H9 (cell line): ENCODE measurements around the gene NDE1. TPM values are rescaled to one million over a fixed set of nuclear protein-coding genes. Genes with fewer than 3 reads are reported as not detected.
"Not testable (repeated sequence)": the region's sequence is repeated elsewhere in the genome, so short reads cannot be mapped to it uniquely, and the experiment has no call there.

Experiments
- DNase-seq: peaks from one replicate; pipeline ENCODE4 v3.0.0-alpha.2; 2017
- H2AFZ ChIP-seq: one replicate; pipeline ENCODE4 v1.6.1; 2013; ENCODE audit warnings: mild to moderate bottlenecking, low read length, control low read depth, moderate library complexity
- H2AK5ac ChIP-seq: 2 replicates; pipeline ENCODE4 v1.6.1; 2013; ENCODE audit warnings: low read length, control low read depth, mixed read lengths; ENCODE audit not compliant: insufficient read length
- H2BK120ac ChIP-seq: one replicate; pipeline ENCODE4 v1.6.1; 2013; ENCODE audit warnings: low read depth, mild to moderate bottlenecking, low read length, control low read depth, inconsistent platforms; ENCODE audit not compliant: poor library complexity, severe bottlenecking
- H2BK12ac ChIP-seq: 2 replicates; pipeline ENCODE4 v1.6.1; 2013; ENCODE audit warnings: low read length, control low read depth, mixed read lengths, low read depth; ENCODE audit not compliant: insufficient read length
- H2BK15ac ChIP-seq: 2 replicates; pipeline ENCODE4 v1.6.1; 2013; ENCODE audit warnings: low read depth, low read length, control low read depth
- H2BK20ac ChIP-seq: one replicate; pipeline ENCODE4 v1.6.1; 2013; ENCODE audit warnings: low read depth, mild to moderate bottlenecking, low read length, control low read depth, inconsistent platforms; ENCODE audit not compliant: poor library complexity, severe bottlenecking
- H2BK5ac ChIP-seq: 2 replicates; pipeline ENCODE4 v1.6.1; 2013; ENCODE audit warnings: low read length, control low read depth, mixed read lengths; ENCODE audit not compliant: insufficient read length
- H3K14ac ChIP-seq: 2 replicates; pipeline ENCODE4 v1.6.1; 2013; ENCODE audit warnings: low read length, control low read depth; ENCODE audit not compliant: insufficient read depth
- H3K18ac ChIP-seq: 2 replicates; pipeline ENCODE4 v1.6.1; 2013; ENCODE audit warnings: low read depth, mild to moderate bottlenecking, mixed read lengths, low read length, control low read depth; ENCODE audit not compliant: insufficient read length
- H3K23ac ChIP-seq: 2 replicates; pipeline ENCODE4 v1.6.1; 2013; ENCODE audit warnings: low read length, control low read depth, mixed read lengths, low read depth; ENCODE audit not compliant: insufficient read length
- H3K23me2 ChIP-seq: 2 replicates; pipeline ENCODE4 v1.6.1; 2013; ENCODE audit warnings: low read depth, mild to moderate bottlenecking, mixed read lengths, low read length, control low read depth; ENCODE audit not compliant: insufficient read length, poor library complexity, severe bottlenecking
- H3K27ac ChIP-seq: 2 replicates; pipeline ENCODE4 v1.5.1; 2013; ENCODE audit warnings: low read length, control low read depth, mixed read lengths, low read depth; ENCODE audit not compliant: insufficient read length
- H3K27me3 ChIP-seq: 2 replicates; pipeline ENCODE4 v1.6.1; 2013; ENCODE audit warnings: low read length, control low read depth, inconsistent platforms; ENCODE audit not compliant: insufficient read depth
- H3K4ac ChIP-seq: 2 replicates; pipeline ENCODE4 v1.6.1; 2013; ENCODE audit warnings: low read depth, mild to moderate bottlenecking, control low read depth, inconsistent platforms, low read length, moderate library complexity
- H3K4me1 ChIP-seq: 2 replicates; pipeline ENCODE4 v1.6.1; 2013; ENCODE audit warnings: low read length, control low read depth, inconsistent platforms; ENCODE audit not compliant: insufficient read depth
- H3K4me2 ChIP-seq: 2 replicates; pipeline ENCODE4 v1.6.1; 2013; ENCODE audit warnings: low read length, control low read depth, mixed read lengths; ENCODE audit not compliant: insufficient read length, insufficient read depth
- H3K56ac ChIP-seq: 2 replicates; pipeline ENCODE4 v1.6.1; 2013; ENCODE audit warnings: low read depth, mild to moderate bottlenecking, mixed read lengths, low read length, control low read depth; ENCODE audit not compliant: insufficient read length
- H3K79me1 ChIP-seq: 2 replicates; pipeline ENCODE4 v1.6.1; 2013; ENCODE audit warnings: low read depth, mild to moderate bottlenecking, moderate library complexity, low read length, control low read depth, inconsistent platforms; ENCODE audit not compliant: insufficient read depth, poor library complexity, severe bottlenecking
- H3K79me2 ChIP-seq: 2 replicates; pipeline ENCODE4 v1.6.1; 2013; ENCODE audit warnings: low read length, control low read depth, inconsistent platforms; ENCODE audit not compliant: insufficient read depth
- H3K9ac ChIP-seq: 2 replicates; pipeline ENCODE4 v1.6.1; 2013; ENCODE audit warnings: low read length, control low read depth, mixed read lengths; ENCODE audit not compliant: insufficient read length; ENCODE audit errors: extremely low read depth
- H3K9me3 ChIP-seq: one replicate; pipeline ENCODE4 v1.6.1; 2013; ENCODE audit warnings: low read depth, low read length, inconsistent platforms; ENCODE audit not compliant: control insufficient read depth
- H3T11ph ChIP-seq: one replicate; pipeline ENCODE4 v1.6.1; 2013; ENCODE audit warnings: mild to moderate bottlenecking, low read length, control low read depth, inconsistent platforms
- H4K20me1 ChIP-seq: one replicate; pipeline ENCODE4 v1.6.1; 2013; ENCODE audit not compliant: control insufficient read depth, insufficient read length, insufficient read depth
- H4K5ac ChIP-seq: 2 replicates; pipeline ENCODE4 v1.6.1; 2013; ENCODE audit warnings: low read depth, mild to moderate bottlenecking, mixed read lengths, low read length, control low read depth; ENCODE audit not compliant: insufficient read length
- H4K8ac ChIP-seq: replicated peaks from 2 replicates; pipeline ENCODE4 v1.6.1; 2013; ENCODE audit warnings: low read length, control low read depth, mixed read lengths, low read depth; ENCODE audit not compliant: insufficient read length
- H4K91ac ChIP-seq: 2 replicates; pipeline ENCODE4 v1.6.1; 2013; ENCODE audit warnings: low read depth, mild to moderate bottlenecking, moderate library complexity, mixed read lengths, low read length, control low read depth; ENCODE audit not compliant: insufficient read length
- H3K27ac Mint-ChIP-seq, 3 experiments: 2 replicates in 2 of 3; 3 replicates in 1 of 3; pipeline ENCODE4 v1.8.0; 2020 to 2021; ENCODE audit warnings: mixed read lengths in 3 of 3, mild to moderate bottlenecking in 1 of 3, moderate library complexity in 1 of 3
- H3K27me3 Mint-ChIP-seq: 2 replicates; pipeline ENCODE4 v1.8.0; 2021; ENCODE audit warnings: low read depth, mild to moderate bottlenecking, moderate library complexity, mixed read lengths
- H3K36me3 Mint-ChIP-seq, 3 experiments: 2 replicates in 2 of 3; 3 replicates in 1 of 3; pipeline ENCODE4 v1.8.0; 2020 to 2021; ENCODE audit warnings: low read depth in 3 of 3, mixed read lengths in 3 of 3; ENCODE audit not compliant: insufficient read depth in 1 of 3
- H3K4me1 Mint-ChIP-seq, 2 experiments: 2 replicates each; pipeline ENCODE4 v1.8.0; 2020; ENCODE audit warnings: mixed read lengths in 2 of 2
- H3K4me3 Mint-ChIP-seq, 2 experiments: 2 replicates in 1 of 2; 3 replicates in 1 of 2; pipeline ENCODE4 v1.8.0; 2020 to 2021; ENCODE audit warnings: mild to moderate bottlenecking in 2 of 2, mixed read lengths in 2 of 2, moderate library complexity in 1 of 2
- H3K9me3 Mint-ChIP-seq, 2 experiments: 2 replicates in 1 of 2; 3 replicates in 1 of 2; pipeline ENCODE4 v1.8.0; 2020; ENCODE audit warnings: mild to moderate bottlenecking in 2 of 2, mixed read lengths in 2 of 2, moderate library complexity in 1 of 2
- CTCF ChIP-seq: fragments of 200-600 bp; sonication (generic); conservative IDR thresholded peaks from 3 replicates; pipeline ENCODE4 v1.8.0; 2021; ENCODE audit warnings: antibody characterized with exemption, mild to moderate bottlenecking
- WGBS: extraction: QIAGEN DNeasy Blood & Tissue Kit; methylation state at CpG from one replicate; pipeline ENCODE4 v1.1.7; 2013; ENCODE audit warnings: missing lambda C conversion rate, low lambda C conversion rate, mixed read lengths; ENCODE audit not compliant: insufficient read length; ENCODE audit errors: extremely low coverage; 5-methylcytosine and 5-hydroxymethylcytosine counted together
- total RNA-seq: library from RNA; stranded (reverse); gene quantifications from 2 replicates; pipeline ENCODE4 v1.2.1, GENCODE V29; 2021

The NDE1 gene
- total RNA-seq, 1 experiment from 2014 or later, result 49.6 TPM

- Histone ChIP-seq H3K14ac (no peak overlapping the region), H3T11ph (no peak overlapping the region), H2BK20ac (no peak overlapping the region), H2BK15ac (no peak overlapping the region), H3K79me2 (no peaks in the 10 kb centered on the region), H3K56ac (no peak overlapping the region), H4K91ac (no peak overlapping the region), H2AK5ac (no peak overlapping the region), H3K23me2 (no peaks in the 10 kb centered on the region), H2BK12ac (no peak overlapping the region), H3K27ac (no peak overlapping the region), H3K4ac (no peak overlapping the region), H4K8ac (no peak overlapping the region), H2BK120ac (no peak overlapping the region), H3K4me1 (no peaks in the 10 kb centered on the region), H2AFZ (no peak overlapping the region), H3K18ac (no peak overlapping the region), H3K79me1 (no peaks in the 10 kb centered on the region), H3K9ac (no peak overlapping the region), H3K9me3 (no peaks in the 10 kb centered on the region), H3K23ac (no peak overlapping the region), H3K27me3 (no peaks in the 10 kb centered on the region), H3K4me2 (no peak overlapping the region), H4K20me1 (no peaks in the 10 kb centered on the region), H2BK5ac (no peak overlapping the region), H4K5ac (no peak overlapping the region)
- H3K36me3 Mint-ChIP-seq, result peaks cover 22 to 71% (median 53%) of the 10 kb centered on the region in 3 experiments; a peak in 6 of 7 replicates
- H3K27ac Mint-ChIP-seq, result peak overlapping the region in 2 of 3 experiments; percentile 72 to 85; a peak in 3 of 7 replicates
- H3K27me3 Mint-ChIP-seq, result no peaks in the 10 kb centered on the region
- no peak for DNase-seq
- no CpG with 5 or more reads among the region's 10 CpGs for WGBS
- H3K9me3 Mint-ChIP-seq, result no peaks in the 10 kb centered on the region; a peak in 1 of 5 replicates
- no peaks in the 10 kb centered on the region for H3K4me1 Mint-ChIP-seq
- no peak for TF ChIP-seq CTCF
- no peak overlapping the region for H3K4me3 Mint-ChIP-seq
These were observed 41.0 kb downstream of the NDE1 start for GRCh38 chr16:15691046-15691445.

DNA sequence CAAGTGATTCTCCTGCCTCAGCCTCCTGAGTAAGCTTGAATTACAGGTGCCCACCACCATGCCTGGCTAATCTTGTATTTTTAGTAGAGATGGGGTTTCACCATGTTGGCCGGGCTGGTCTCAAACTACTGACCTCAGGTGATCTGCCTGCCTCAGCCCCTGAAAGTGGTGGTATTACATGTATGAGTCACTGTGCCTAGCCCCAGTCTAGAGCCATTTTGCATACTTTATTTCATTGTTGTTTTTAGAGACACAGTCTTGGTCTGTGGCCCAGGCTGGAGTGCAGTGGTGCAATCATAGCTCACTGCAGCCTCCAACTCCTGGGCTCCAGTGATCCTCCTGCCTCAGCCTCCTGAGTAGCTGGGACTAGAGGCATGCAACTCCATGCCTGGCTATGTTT lies 42.5 kb downstream of the NDE1 start:
- H4K91ac ChIP-seq, H3K4ac ChIP-seq, H3K56ac ChIP-seq, H3K14ac ChIP-seq, H3K4me1 Mint-ChIP-seq, H3K9ac ChIP-seq, H2AFZ ChIP-seq, DNase-seq, H3K79me1 ChIP-seq, H2BK120ac ChIP-seq, H2BK15ac ChIP-seq, H2BK5ac ChIP-seq, H4K5ac ChIP-seq, H3K27me3 Mint-ChIP-seq, H3K9me3 ChIP-seq, H2AK5ac ChIP-seq, H3K27ac Mint-ChIP-seq, H3K27me3 ChIP-seq, H4K20me1 ChIP-seq, H3K4me2 ChIP-seq, H2BK12ac ChIP-seq, H3K9me3 Mint-ChIP-seq, H3T11ph ChIP-seq, H2BK20ac ChIP-seq, H3K23me2 ChIP-seq, H4K8ac ChIP-seq, H3K27ac ChIP-seq, H3K4me1 ChIP-seq, H3K79me2 ChIP-seq, H3K18ac ChIP-seq, H3K23ac ChIP-seq, H3K4me3 Mint-ChIP-seq: not testable (repeated sequence)
- WGBS, result no CpG with 5 or more reads among the region's 1 CpG
- H3K36me3 Mint-ChIP-seq, result peaks cover 20 to 80% (median 63%) of the 10 kb centered on the region in 3 experiments; a peak in 6 of 7 replicates
